K562 (cell line): ENCODE measurements around the gene WWOX. TPM values are rescaled to one million over a fixed set of nuclear protein-coding genes. Genes with fewer than 3 reads are reported as not detected.

Source experiments
- ATAC-seq: fragments of 200-7000 bp; cut with Tn5 transposase; 3 replicates; pipeline ENCODE4 v1.9.1; 2020; ENCODE audit warnings: moderate library complexity
- BruUV-seq: library from RNA; stranded (reverse); fragments of 400-500 nt; replicated peaks from 2 replicates; lab custom pipeline; 2021; lab: Mats Ljungman, UMichigan
- CTCF ChIA-PET: fragments of 300-600 bp; formaldehyde crosslinking; extraction: SDS; loops from one replicate; lab custom pipeline; 2021; ENCODE audit warnings: low intra/inter-chr PET ratio; lab: Yijun Ruan, JAX
- POLR2A ChIA-PET: fragments of 300-600, 350-650 bp; sonication (Branson Sonifier 250); formaldehyde crosslinking; extraction: SDS; loops from one replicate; lab custom pipeline; 2021; ENCODE audit warnings: antibody characterized with exemption, inconsistent platforms; lab: Yijun Ruan, JAX
- DNase-seq, 4 experiments: peaks; one replicate each; pipeline versions ENCODE4 v3.0.0 to v3.0.0-alpha.2; 2011 to 2018; ENCODE audit warnings: low spot score in 3 of 4, mixed read lengths in 3 of 4; ENCODE audit errors: extremely low read depth in 1 of 4
- FAIRE-seq: peaks from 2 replicates; lab custom pipeline; 2011; peaks lifted over from hg19 to GRCh38; lab: Jason Lieb, UNC
- H2AFZ ChIP-seq: 2 replicates; pipeline ENCODE4 v1.6.0; 2011; ENCODE audit warnings: low read depth, low read length, control low read depth, inconsistent platforms
- H3K27ac ChIP-seq: fragments of 200-600 bp; 3 replicates; pipeline ENCODE4 v1.8.0; 2011; ENCODE audit warnings: low read depth, mild to moderate bottlenecking, control low read depth, inconsistent platforms, low read length, moderate library complexity, mixed read lengths; ENCODE audit errors: extremely low read depth
- H3K27me3 ChIP-seq, 2 experiments: fragments of 300-600 bp in 1 of 2; 2 replicates in 1 of 2; 3 replicates in 1 of 2; pipeline versions ENCODE4 v1.6.0 to v1.8.0; 2011; ENCODE audit warnings: inconsistent platforms in 2 of 2, low read length in 2 of 2, mild to moderate bottlenecking in 1 of 2, mixed read lengths in 1 of 2, moderate library complexity in 1 of 2; ENCODE audit not compliant: control insufficient read depth in 2 of 2, insufficient read depth in 2 of 2
- H3K36me3 ChIP-seq: fragments of 300-600 bp; 3 replicates; pipeline ENCODE4 v1.8.0; 2011; ENCODE audit warnings: mild to moderate bottlenecking, low read length, inconsistent platforms; ENCODE audit not compliant: control insufficient read depth, insufficient read depth
- H3K4me1 ChIP-seq, 2 experiments: fragments of 200-600 bp in 1 of 2; replicated peaks in 1 of 2; 2 replicates in 1 of 2; 3 replicates in 1 of 2; pipeline versions ENCODE4 v1.5.1 to v1.8.0; 2011; ENCODE audit warnings: inconsistent platforms in 2 of 2, low read length in 2 of 2, mild to moderate bottlenecking in 1 of 2, mixed read lengths in 1 of 2, moderate library complexity in 1 of 2; ENCODE audit not compliant: control insufficient read depth in 2 of 2, insufficient read depth in 2 of 2
- H3K4me2 ChIP-seq: 2 replicates; pipeline ENCODE4 v1.6.1; 2011; ENCODE audit warnings: low read length, control low read depth, inconsistent platforms, mixed read lengths; ENCODE audit not compliant: insufficient read depth
- H3K4me3 ChIP-seq: fragments of 200-600 bp; sonication (generic), shearing (Covaris generic); 2 replicates; pipeline ENCODE4 v1.5.1; 2016; ENCODE audit warnings: control low read depth, inconsistent platforms
- H3K79me2 ChIP-seq: fragments of 200-600 bp; 3 replicates; pipeline ENCODE4 v1.8.0; 2011; ENCODE audit warnings: low read length, inconsistent platforms; ENCODE audit not compliant: control insufficient read depth, insufficient read depth
- H3K9ac ChIP-seq, 2 experiments: 2 replicates each; pipeline versions ENCODE4 v1.6.0 to v1.6.1; 2011; ENCODE audit warnings: low read depth in 2 of 2, low read length in 2 of 2, control low read depth in 1 of 2, inconsistent platforms in 1 of 2, mild to moderate bottlenecking in 1 of 2, mixed read lengths in 1 of 2; ENCODE audit not compliant: insufficient read depth in 1 of 2
- H3K9me1 ChIP-seq: one replicate; pipeline ENCODE4 v1.6.0; 2011; ENCODE audit warnings: inconsistent platforms, mild to moderate bottlenecking, low read length, moderate library complexity; ENCODE audit not compliant: control insufficient read depth, insufficient read depth
- H3K9me3 ChIP-seq: replicated peaks from 2 replicates; pipeline ENCODE4 v1.5.1; 2011; ENCODE audit warnings: low read depth, low read length, inconsistent platforms; ENCODE audit not compliant: control insufficient read depth, insufficient read depth
- H4K20me1 ChIP-seq: replicated peaks from 2 replicates; pipeline ENCODE4 v1.6.1; 2011; ENCODE audit warnings: low read length, inconsistent platforms, mixed read lengths; ENCODE audit not compliant: control insufficient read depth, insufficient read depth
- CEBPG ChIP-seq, 3 experiments: fragments of 200-800 bp in 1 of 3; sonication (Bioruptor generic) in 1 of 3; sonication (generic) in 1 of 3; formaldehyde crosslinking in 1 of 3; IDR thresholded peaks in 2 of 3; conservative IDR thresholded peaks in 1 of 3; 2 replicates each; pipeline versions ENCODE4 v1.6.1 to v1.8.0; 2016 to 2022; ENCODE audit warnings: missing compliant biosample characterization in 2 of 3, missing genetic modification characterization in 2 of 3, mild to moderate bottlenecking in 1 of 3, missing genetic modification reagents in 1 of 3
- HDAC2 ChIP-seq: fragments of 450-650 bp; IDR thresholded peaks from 2 replicates; pipeline ENCODE4 v1.6.1; 2016; ENCODE audit warnings: mild to moderate bottlenecking
- POLR2AphosphoS2 ChIP-seq: IDR thresholded peaks from 2 replicates; pipeline ENCODE4 v1.6.1; 2012; ENCODE audit warnings: low read length, improper control_type of control experiment
- TCF7L2 ChIP-seq: fragments of 150-350 bp; IDR thresholded peaks from 2 replicates; pipeline ENCODE4 v1.6.1; 2016; ENCODE audit warnings: low read depth, mild to moderate bottlenecking, low read length, moderate library complexity
- ZKSCAN8 ChIP-seq: fragments of 200-800 bp; sonication (Bioruptor generic); IDR thresholded peaks from 2 replicates; pipeline ENCODE4 v1.6.1; 2016; ENCODE audit warnings: missing genetic modification characterization, missing compliant biosample characterization
- ZNF695 ChIP-seq: fragments of 450-650 bp; formaldehyde crosslinking; IDR thresholded peaks from 2 replicates; pipeline ENCODE4 v1.4.0; 2020; ENCODE audit warnings: mild to moderate bottlenecking, moderate library complexity
- WGBS: fragments of 100-300 bp; shearing (Covaris generic); methylation state at CpG from one replicate; pipeline ENCODE4 v1.1.6; 2016; ENCODE audit warnings: low coverage, mixed read lengths; ENCODE audit not compliant: insufficient coverage; ENCODE audit errors: missing lambda C conversion rate; 5-methylcytosine and 5-hydroxymethylcytosine counted together
- in situ Hi-C: fragments of 300-500 bp; cut with MboI; formaldehyde crosslinking; loops from 4 replicates; pipeline ENCODE4 v1.15.0; 2018; ENCODE audit warnings: inconsistent platforms, mixed read lengths
- intact Hi-C: fragments of 100-400 bp; cut with micrococcal nuclease; formaldehyde crosslinking; loops from 2 replicates; pipeline ENCODE4 v1.14.2; 2022
- polyA plus RNA-seq, 8 experiments: library from polyadenylated mRNA; depleted of rRNA in 4 of 8; stranded (reverse) in 5 of 8; unstranded in 3 of 8; fragments of >200 nt; fragmentation: Nextera tagmentation in 2 of 8; fragmentation: Illumina TruSeq in 1 of 8; extraction: Ambion mirVana in 2 of 8; extraction: Trizol in 1 of 8; gene quantifications; 2 replicates each; pipeline versions ENCODE4 v1.2.1 to v1.2.3, GENCODE V29; 2011 to 2014; ENCODE audit warnings: inconsistent platforms in 1 of 8, missing spikeins in 1 of 8
- total RNA-seq, 7 experiments: library from RNA; depleted of rRNA in 6 of 7; stranded (reverse); fragments of >200 nt in 6 of 7; fragmentation: Illumina TruSeq in 2 of 7; extraction: Trizol in 2 of 7; gene quantifications; 2 replicates each; pipeline versions ENCODE4 v1.2.1 to v1.2.3, GENCODE V29; 2011 to 2021; ENCODE audit warnings: low replicate concordance in 1 of 7

WWOX gene
- total and polyA plus RNA-seq, 9 of the 15 experiments (the other 6 are each of a cell fraction or from before 2014, with no cell fraction given): 1.6 to 22.7 (median 8.1) TPM

DNA sequence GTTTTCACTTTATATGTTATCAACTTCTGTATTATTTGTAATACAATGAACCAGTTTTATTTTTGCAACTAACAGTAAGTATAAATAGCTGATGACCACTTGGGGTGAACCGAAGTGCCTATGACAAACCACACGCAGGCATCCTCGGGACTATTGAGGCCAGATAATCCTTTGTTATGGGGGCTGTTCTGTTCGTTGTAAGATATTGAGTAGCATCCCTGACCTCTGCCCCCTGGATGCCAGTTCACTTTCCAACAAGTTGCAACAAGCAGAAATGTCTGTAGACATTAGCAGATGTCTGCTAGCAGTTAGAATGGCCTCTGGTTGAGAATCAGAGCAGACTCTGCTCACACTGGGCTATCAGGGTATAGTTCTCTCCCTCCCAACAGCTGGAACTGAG is 277.0 kb downstream of the WWOX start:
- FAIRE-seq: no peak
- BruUV-seq: no TSS peak
- in situ Hi-C loops: no loop called here
- Histone ChIP-seq H3K9me1 (no peaks in the 10 kb centered on the region), H3K36me3 (no peaks in the 10 kb centered on the region), H3K9ac (no peak overlapping the region), H3K27me3 (peaks cover 3 to 4% of the 10 kb centered on the region in 2 experiments; a peak in 2 of 5 replicates), H2AFZ (no peak overlapping the region), H4K20me1 (no peaks in the 10 kb centered on the region), H3K79me2 (no peaks in the 10 kb centered on the region), H3K4me2 (no peak overlapping the region), H3K9me3 (no peaks in the 10 kb centered on the region), H3K4me1 (no peaks in the 10 kb centered on the region)
- WGBS: 1% methylated on average over 4 of the region's 4 CpGs
- CTCF ChIA-PET: no interaction called here
- DNase-seq: peak in 1 of 4 experiments; percentile 11
- ATAC-seq: no peak
- TF ChIP-seq ZNF695 (CRISPR knock-in tag) (no peak), TCF7L2 (no peak), HDAC2 (no peak), CEBPG (CRISPR knock-in tag; IDR thresholded peaks at IDR 0.05) (peak; percentile 41; the same call in 1 of the 2 replicates), CEBPG (tag; conservative IDR thresholded peaks at IDR 0.05 in 1 of 2, IDR thresholded peaks at IDR 0.05 in 1 of 2) (no peak), ZKSCAN8 (no peak), POLR2AphosphoS2 (no peak)
- TF ChIP-seq, all 486 proteins: peak for 1
- Histone ChIP-seq H3K27ac (no peak overlapping the region), H3K4me3 (no peak overlapping the region)
- intact Hi-C loops: no loop called here
- POLR2A ChIA-PET: interaction anchor here (0.6 kb wide), 1 partner anchor 12 kb away, joined by 3 read pairs; no protein-coding TSS in a partner anchor
